Measurements from ENCODE around the gene RAB11A.
"Not testable (repeated sequence)": the region's sequence is repeated elsewhere in the genome, so short reads cannot be mapped to it uniquely, and the experiment has no call there.

RAB11A gene

DNA sequence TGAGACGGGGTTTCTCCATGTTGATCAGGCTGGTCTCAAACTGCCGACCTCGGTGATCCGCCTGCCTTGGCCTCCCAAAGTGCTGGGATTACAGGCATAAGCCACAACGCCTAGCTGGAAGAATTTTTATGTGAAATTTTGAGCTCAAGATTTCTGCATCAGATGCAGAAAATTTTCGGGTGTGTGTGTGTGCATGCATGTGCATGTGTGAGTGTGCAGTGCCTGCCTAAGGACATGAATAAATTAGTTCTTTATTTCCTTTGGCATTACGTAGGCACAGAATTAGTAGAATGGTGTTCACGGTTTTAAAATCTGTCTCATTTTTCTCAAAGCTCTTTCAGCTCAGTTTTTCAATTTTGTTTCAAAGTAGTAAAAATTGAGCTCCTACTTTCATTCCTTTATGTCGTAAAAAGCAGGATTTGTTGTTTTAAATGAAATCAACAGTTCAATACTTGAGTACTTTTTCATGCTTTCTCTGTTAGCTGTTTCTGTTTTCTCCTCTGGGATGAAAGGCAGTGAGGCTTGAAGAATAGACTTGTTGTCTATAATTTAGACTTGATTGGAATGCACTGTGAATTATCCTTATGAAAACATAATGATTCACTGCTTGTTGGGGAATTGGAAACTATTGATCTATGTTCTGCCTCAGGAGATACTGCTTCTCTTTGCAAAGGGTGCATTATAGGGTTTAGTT is 23.3 kb upstream of the RAB11A start:
- DNase-seq, result no peak

DNA sequence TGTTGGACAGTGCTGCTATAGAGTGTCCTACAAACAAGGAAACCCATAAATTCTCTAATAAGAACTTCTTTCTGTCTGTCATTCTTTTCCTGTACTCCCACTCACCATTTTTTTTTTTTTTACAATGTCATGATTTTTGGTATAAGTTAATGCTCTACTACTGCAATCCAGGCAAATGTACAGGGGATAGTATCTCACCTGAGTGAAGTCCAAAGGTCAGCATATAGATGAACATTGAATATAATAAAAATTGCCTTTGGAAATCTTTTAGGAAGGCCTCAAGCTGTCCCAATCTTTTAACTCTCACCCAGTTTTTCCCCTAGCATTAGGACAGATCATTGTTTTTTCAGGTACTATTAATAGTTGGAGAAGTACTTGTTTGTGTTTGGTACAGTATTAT is 21.3 kb upstream of the RAB11A start:
- DNase-seq, result no peak

DNA sequence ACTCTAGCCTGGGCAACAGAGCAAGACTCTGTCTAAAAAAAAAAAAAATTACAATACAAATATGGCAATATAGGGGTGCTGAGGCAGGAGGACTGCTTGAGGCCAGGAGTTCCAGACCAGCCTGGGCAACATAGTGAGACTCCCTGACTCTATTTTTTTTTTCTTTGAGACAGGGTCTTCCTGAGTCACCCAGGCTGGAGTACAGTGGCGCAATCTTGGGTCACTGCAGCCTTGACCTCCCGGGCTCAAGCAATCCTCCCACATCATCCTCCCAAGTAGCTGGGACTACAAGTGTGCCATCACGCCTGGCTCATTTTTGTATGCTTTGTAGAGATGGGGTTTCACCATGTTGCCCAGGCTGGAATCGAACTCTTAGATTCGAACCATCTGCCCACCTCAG is 17.3 kb upstream of the RAB11A start:
- DNase-seq, result no peak

DNA sequence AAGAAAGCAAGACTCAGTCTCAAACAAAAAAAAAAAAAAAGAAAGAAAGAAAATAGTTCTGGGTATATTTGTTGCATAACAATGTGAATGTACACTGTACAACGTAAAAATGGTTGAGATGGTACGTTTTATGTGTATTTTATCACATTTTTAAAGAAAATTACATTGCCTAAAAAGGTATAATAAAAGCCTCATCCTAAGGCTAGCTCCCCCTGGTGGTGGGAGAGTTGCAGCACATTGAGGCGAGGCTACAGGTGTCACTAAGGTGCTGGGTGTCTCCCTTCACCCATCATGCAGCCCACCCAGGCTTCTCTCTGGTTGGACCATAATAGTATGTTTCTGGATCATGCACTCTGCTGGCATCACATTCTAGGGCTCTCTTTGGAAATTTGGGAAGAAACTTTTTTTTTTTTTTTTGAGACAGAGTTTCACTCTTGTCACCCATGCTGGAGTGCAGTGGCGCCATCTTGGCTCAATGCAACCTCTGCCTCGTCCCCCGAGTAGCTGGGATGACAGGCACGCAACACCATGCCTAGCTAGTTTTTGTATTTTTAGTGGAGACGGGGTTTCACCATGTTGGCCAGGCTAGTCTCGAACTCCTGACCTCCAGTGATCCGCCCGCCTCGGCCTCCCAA is 12.4 kb upstream of the RAB11A start:
- peak; percentile 60 to 84 (median 76) for DNase-seq

GRCh38 chr15:65857718-65858402 is 11.4 kb upstream of the RAB11A start:
- DNase-seq, result no peak

DNA sequence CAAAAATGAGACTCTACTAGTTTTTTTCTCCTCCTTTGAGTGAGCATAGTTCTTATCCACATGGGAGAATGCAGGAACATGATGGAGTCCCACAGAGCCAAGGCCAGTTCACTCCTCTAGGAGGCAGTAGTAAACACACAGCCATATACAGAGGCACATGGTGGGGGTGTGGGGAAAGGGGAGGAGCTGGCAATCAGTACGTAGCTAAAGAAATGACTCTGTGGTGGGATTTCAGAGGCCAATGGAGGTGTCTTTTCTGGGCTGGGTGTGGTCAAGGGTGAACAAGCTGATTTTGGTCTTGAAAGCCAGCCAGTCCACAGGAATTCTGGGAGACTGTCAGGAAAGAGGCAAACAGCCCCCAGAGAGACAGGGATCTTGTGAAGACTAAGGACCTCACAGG is 6.6 kb upstream of the RAB11A start:
- peak in 5 of 6 experiments; percentile 17 to 47 (median 28) for DNase-seq

DNA sequence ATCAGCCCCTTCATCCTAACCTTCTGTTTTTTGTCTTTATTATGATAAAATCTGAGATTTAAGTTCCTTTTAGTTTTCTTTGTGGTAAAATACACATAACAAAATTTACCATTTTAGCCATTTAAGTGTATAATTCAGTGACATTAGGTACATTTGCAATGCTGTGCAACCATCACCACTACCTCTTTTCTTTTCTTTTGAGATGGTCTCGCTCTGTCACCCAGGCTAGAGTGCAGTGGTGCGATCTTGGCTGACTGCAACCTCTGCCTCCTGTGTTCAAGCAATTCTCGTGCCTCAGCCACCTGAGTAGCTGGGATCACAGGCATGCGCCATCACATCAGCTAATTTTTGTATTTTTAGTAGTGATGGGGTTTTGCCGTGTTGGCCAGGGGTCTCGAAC is 6.2 kb upstream of the RAB11A start:
- DNase-seq, result no peak

DNA sequence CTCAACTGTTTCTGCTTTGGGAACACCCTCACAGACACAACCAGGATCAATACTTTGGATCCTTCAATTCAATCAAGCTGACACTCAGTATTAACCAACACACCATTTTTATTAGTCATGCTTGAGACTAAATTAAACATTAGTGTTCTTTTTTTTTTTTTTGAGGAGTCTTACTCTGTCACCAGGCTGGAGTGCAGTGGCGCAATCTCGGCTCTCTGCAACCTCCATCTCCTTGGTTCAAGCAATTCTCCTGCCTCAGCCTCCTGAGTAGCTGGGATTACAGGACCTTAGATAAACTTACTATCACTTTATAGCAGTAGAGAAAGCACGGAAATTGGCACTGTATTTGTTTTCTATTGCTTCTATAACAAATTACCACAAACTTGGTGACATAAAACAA is 2.0 kb upstream of the RAB11A start:
- DNase-seq, result no peak

- DNase-seq, result not testable (repeated sequence)
These were observed 1.4 kb upstream of the RAB11A start for GRCh38 chr15:65867933-65868332.

DNA sequence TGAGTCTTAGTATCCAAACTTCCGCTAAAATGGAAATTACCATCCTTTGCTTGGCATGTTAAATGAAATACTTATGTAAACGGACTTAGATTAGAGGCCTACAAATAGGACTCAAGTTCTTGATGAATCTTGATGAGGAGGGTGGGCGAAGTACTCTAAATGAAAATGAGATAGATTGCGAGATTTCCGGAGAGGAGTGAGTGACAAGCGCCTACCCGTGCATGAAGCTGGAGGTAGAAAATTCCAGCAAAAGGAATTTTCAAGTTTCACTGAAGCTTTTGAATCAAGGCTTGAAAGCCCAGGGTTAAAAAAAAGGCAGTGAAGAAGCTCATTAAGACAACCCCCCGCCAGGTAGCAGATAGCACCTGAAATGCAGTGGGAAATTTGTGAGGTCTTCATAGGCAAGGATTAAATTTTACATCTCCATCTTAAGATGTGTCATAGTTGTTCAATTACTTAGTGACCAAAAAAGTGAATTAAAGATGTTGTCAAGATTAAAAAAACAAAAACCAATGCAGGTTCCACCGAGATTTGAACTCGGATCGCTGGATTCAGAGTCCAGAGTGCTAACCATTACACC is 655 bp upstream of the RAB11A start:
- DNase-seq, result no peak

GRCh38 chr15:65869954-65870871 is 922 bp downstream of the RAB11A start:
- DNase-seq, result peak in 3 of 6 experiments; percentile 25 to 52 (median 29)

DNA sequence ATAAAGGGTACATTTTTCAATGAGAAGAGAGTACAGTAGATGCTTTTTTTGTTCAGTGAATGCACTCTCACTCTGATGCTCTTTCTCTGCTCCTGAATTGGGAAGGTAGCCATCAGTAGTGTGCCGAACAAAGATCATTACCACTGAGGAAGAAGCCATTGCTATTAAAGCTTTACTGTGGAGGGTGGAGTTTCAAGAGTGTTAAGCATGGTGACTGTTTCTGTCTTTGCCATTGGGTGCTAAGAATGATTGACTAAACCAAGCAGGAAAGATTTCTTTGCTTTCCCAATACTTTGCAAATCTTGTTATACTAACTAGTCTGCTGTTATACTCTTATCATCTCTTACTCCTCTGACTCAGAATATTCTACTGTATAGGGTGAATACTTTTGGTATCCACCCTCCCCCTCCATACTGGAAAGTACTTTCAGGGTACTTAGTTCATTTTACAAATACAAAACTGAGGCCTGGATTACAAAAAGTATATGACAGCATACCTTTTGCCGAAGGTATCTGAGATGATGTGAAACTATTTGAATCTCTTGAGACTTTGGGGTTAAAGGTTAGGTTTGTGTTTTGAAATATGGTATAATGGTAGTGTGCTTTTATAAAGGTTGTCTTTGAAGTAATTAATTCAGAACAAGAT is 1.7 kb downstream of the RAB11A start:
- no peak for DNase-seq

- DNase-seq, result not testable (repeated sequence)
These were observed 2.6 kb downstream of the RAB11A start for GRCh38 chr15:65871886-65872285.

DNA sequence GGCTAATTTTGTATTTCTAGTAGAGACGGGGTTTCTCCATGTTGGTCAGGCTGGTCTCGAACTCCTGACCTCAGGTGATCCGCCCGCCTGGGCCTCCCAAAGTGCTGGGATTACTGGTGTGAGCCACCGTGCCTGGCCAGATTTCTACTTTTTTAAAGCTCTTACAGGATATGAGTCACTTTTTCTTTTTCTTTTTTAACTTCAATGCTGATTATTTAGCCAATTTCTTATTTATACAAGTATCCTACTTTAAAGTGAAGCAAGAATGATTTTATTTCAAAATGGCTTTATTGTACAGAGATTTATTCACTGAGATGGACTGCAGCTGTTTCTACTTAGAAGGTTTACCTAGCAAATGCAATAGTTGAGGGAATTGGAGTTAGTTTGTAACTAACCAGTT is 3.3 kb downstream of the RAB11A start:
- not testable (repeated sequence) for DNase-seq

GRCh38 chr15:65873256-65873655 is 4.0 kb downstream of the RAB11A start:
- no peak for DNase-seq

GRCh38 chr15:65875458-65875857 is 6.2 kb downstream of the RAB11A start:
- no peak for DNase-seq

GRCh38 chr15:65877749-65878148 is 8.5 kb downstream of the RAB11A start:
- no peak for DNase-seq

GRCh38 chr15:65881766-65882434 is 12.6 kb downstream of the RAB11A start:
- peak in 3 of 6 experiments; percentile 21 to 36 (median 29) for DNase-seq

DNA sequence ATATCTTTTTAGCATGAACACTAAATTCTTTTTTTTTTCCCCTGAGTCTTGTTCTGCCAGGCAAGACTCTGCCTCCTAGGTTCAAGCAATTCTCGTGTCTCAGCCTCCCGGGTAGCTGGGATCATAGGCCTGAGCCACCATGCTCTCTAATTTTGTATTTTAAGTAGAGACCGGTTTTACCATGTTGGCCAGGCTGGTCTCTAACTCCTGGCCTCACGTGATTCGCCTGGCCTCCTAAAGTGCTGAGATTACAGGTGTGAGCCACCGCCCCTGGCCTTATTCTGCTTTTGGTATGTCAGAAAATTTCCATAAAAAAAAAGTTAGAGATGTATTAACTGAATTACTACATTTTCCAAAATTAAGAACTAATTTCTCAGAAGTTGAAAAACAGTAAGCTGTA is 14.3 kb downstream of the RAB11A start:
- DNase-seq, result no peak

GRCh38 chr15:65884511-65884910 is 15.2 kb downstream of the RAB11A start:
- no peak for DNase-seq

DNA sequence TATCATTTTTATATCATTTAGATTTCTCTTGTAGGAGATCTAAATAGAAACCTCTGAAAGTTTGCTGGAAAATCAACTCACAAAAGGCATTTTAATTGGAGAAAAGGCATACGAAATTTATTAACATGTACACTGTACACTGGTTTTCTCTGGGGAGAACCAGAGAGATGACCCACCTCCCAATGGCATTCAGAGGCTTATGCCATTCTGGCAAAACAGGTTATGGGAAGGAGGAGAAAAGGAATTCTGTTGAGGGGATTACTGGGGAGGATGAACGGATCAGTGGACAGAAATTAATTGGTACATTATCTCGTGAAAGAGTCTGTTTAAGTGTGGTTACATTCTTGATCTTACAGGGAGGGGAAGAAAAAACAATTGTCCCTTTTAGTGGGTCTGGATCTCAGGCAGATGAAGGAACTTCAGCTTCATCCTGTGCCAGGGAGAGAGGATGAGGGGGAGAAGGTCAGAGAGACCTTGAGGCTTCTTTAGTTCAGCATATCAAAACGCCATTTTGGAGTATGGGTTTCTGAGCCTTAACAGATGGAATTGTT is 16.5 kb downstream of the RAB11A start:
- no peak for DNase-seq

Measured in stimulated activated naive CD4-positive, alpha-beta T cell (primary cell).